NOMO-1 (cell line): ENCODE results near the gene PDE1C.

Experiments used
- DNase-seq, 2 experiments: peaks; one replicate each; lab custom pipeline; 2025; ENCODE audit not compliant: unreplicated experiment in 2 of 2; lab: John Stamatoyannopoulos, UW

PDE1C gene

GRCh38 chr7:31950091-31950755, 120.0 kb downstream of the PDE1C start:
- DNase-seq: no peak

GRCh38 chr7:31948029-31948428, 122.2 kb downstream of the PDE1C start:
- DNase-seq: no peak

- no peak for DNase-seq
Observed at GRCh38 chr7:31940167-31940566, 130.0 kb downstream of the PDE1C start.

- no peak for DNase-seq
Observed at GRCh38 chr7:31939076-31939475, 131.1 kb downstream of the PDE1C start.

- no peak for DNase-seq
Observed at GRCh38 chr7:31938650-31939049, 131.6 kb downstream of the PDE1C start.

GRCh38 chr7:31937982-31938381, 132.2 kb downstream of the PDE1C start:
- no peak for DNase-seq

- peak; percentile 23 to 36 for DNase-seq
Observed at GRCh38 chr7:31935124-31936054, 134.8 kb downstream of the PDE1C start.

- no peak for DNase-seq
Observed at GRCh38 chr7:31934551-31934950, 135.7 kb downstream of the PDE1C start.

GRCh38 chr7:31933481-31933880, 136.7 kb downstream of the PDE1C start:
- DNase-seq: no peak

GRCh38 chr7:31926991-31927584, 143.1 kb downstream of the PDE1C start:
- no peak for DNase-seq

- no peak for DNase-seq
Observed at GRCh38 chr7:31925753-31926454, 144.3 kb downstream of the PDE1C start.

GRCh38 chr7:31924251-31924650, 146.0 kb downstream of the PDE1C start:
- DNase-seq: no peak

- DNase-seq: no peak
Observed at GRCh38 chr7:31922848-31923247, 147.4 kb downstream of the PDE1C start.

GRCh38 chr7:31921047-31921446, 149.2 kb downstream of the PDE1C start:
- no peak for DNase-seq

GRCh38 chr7:31919678-31920369, 150.4 kb downstream of the PDE1C start:
- no peak for DNase-seq

- no peak for DNase-seq
Observed at GRCh38 chr7:31918706-31919393, 151.4 kb downstream of the PDE1C start.

GRCh38 chr7:31917256-31917655, 153.0 kb downstream of the PDE1C start:
- DNase-seq: no peak

- no peak for DNase-seq
Observed at GRCh38 chr7:31910191-31910590, 160.0 kb downstream of the PDE1C start.

- DNase-seq: no peak
Observed at GRCh38 chr7:31906479-31907171, 163.6 kb downstream of the PDE1C start.
